ENCODE data around the gene POFUT2.

DNA sequence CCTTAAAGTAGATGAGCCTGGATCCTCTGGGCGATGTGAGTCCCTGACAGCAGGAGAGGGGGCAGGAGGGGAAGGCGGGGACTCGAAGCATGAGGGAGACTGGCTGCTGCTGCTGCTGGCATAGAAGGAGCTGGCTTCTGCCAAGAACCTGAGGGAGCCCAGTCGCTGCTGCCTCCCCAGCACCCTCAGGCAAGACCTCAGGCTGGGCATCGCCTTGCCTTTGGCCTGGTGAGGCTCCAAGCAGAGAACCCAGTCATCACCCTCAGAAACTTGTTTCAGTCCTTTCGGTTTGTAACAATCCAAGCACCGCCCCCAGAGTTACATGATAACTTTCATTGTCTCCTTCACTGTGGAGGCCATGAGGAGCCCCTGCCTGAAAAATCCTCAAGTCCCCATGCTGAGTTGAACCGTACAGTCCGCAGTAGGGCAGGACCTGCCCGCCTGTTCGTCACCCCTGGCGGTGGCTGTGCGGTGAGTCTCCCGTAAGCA lies 38.8 kb downstream of the POFUT2 start:
- TF ChIP-seq POLR2AphosphoS5 (IDR thresholded peaks at IDR 0.05; ENCODE audit: low read depth, low read length) (no peak), POLR2A (IDR thresholded peaks at IDR 0.05; ENCODE audit: low read depth, low read length) (no peak), TAF1 (IDR thresholded peaks at IDR 0.05; ENCODE audit: borderline replicate concordance, low read depth, low read length) (no peak)
